GM12878 (cell line): ENCODE results near the gene CSF2. TPM values are rescaled to one million over a fixed set of nuclear protein-coding genes. Genes with fewer than 3 reads are reported as not detected.

Experiments used
- BMI1 ChIP-seq: fragments of 450-650 bp; IDR thresholded peaks from 2 replicates; pipeline ENCODE4 v1.6.1; 2016; ENCODE audit warnings: mild to moderate bottlenecking, moderate library complexity, borderline replicate concordance
- CEBPB ChIP-seq, 2 experiments: fragments of 150-350 bp in 1 of 2; IDR thresholded peaks; 2 replicates each; pipeline ENCODE4 v1.6.1; 2012 to 2014; ENCODE audit warnings: low read depth in 2 of 2, low read length in 2 of 2, borderline replicate concordance in 1 of 2, inconsistent platforms in 1 of 2
- CREM ChIP-seq: IDR thresholded peaks from 2 replicates; pipeline ENCODE4 v1.6.1; 2014; ENCODE audit warnings: antibody characterized with exemption, low read depth
- CTCF ChIP-seq, 3 experiments: IDR thresholded peaks in 2 of 3; conservative IDR thresholded peaks in 1 of 3; 2 replicates each; pipeline ENCODE4 v1.5.1; 2011; ENCODE audit warnings: low read depth in 3 of 3, low read length in 3 of 3, mild to moderate bottlenecking in 3 of 3, control low read depth in 2 of 3, moderate library complexity in 2 of 3, inconsistent platforms in 1 of 3, mixed read lengths in 1 of 3; ENCODE audit not compliant: control insufficient read depth in 2 of 3, insufficient read depth in 1 of 3; ENCODE audit errors: extremely low read depth in 1 of 3
- FOXM1 ChIP-seq: IDR thresholded peaks from 2 replicates; pipeline ENCODE4 v1.6.1; 2012; ENCODE audit warnings: low read depth, mild to moderate bottlenecking, inconsistent platforms, low read length, moderate library complexity
- IKZF1 ChIP-seq: fragments of 450-650 bp; conservative IDR thresholded peaks from 2 replicates; pipeline ENCODE4 v1.6.1; 2017; ENCODE audit warnings: antibody characterized with exemption, mild to moderate bottlenecking
- IRF4 ChIP-seq: IDR thresholded peaks from 2 replicates; pipeline ENCODE4 v1.6.1; 2011; ENCODE audit warnings: low read depth, low read length
- MEF2A ChIP-seq: IDR thresholded peaks from 2 replicates; pipeline ENCODE4 v1.6.1; 2011; ENCODE audit warnings: low read depth, mild to moderate bottlenecking, low read length, moderate library complexity; ENCODE audit not compliant: insufficient read depth
- MYB ChIP-seq: fragments of 150-350 bp; IDR thresholded peaks from 2 replicates; pipeline ENCODE4 v1.6.1; 2014; ENCODE audit warnings: mild to moderate bottlenecking, low read depth, low read length, borderline replicate concordance
- NKRF ChIP-seq: fragments of 450-650 bp; conservative IDR thresholded peaks from 2 replicates; pipeline ENCODE4 v1.6.1; 2017; ENCODE audit warnings: mild to moderate bottlenecking, moderate library complexity
- NRF1 ChIP-seq: conservative IDR thresholded peaks from 2 replicates; pipeline ENCODE4 v1.6.1; 2011; ENCODE audit warnings: mild to moderate bottlenecking, low read depth, low read length, improper control_type of control experiment
- PAX8 ChIP-seq: fragments of 450-650 bp; IDR thresholded peaks from 2 replicates; pipeline ENCODE4 v1.6.1; 2017; ENCODE audit warnings: mild to moderate bottlenecking, moderate library complexity
- PRDM15 ChIP-seq: fragments of 450-650 bp; formaldehyde crosslinking; IDR thresholded peaks from 2 replicates; pipeline ENCODE4 v1.4.0; 2020; ENCODE audit warnings: mild to moderate bottlenecking, moderate library complexity
- RAD51 ChIP-seq: fragments of 450-650 bp; IDR thresholded peaks from 2 replicates; pipeline ENCODE4 v1.6.1; 2016; ENCODE audit warnings: moderate library complexity, mild to moderate bottlenecking, inconsistent platforms
- RBBP5 ChIP-seq: fragments of 200-600 bp; sonication (generic); conservative IDR thresholded peaks from 2 replicates; pipeline ENCODE4 v1.6.1; 2016
- SMC3 ChIP-seq: IDR thresholded peaks from 2 replicates; pipeline ENCODE4 v1.6.1; 2011; ENCODE audit warnings: low read length, improper control_type of control experiment, borderline replicate concordance
- SP1 ChIP-seq: IDR thresholded peaks from one replicate; pipeline ENCODE4 v1.6.1; 2011; ENCODE audit warnings: low read depth, low read length
- TCF7 ChIP-seq: IDR thresholded peaks from 2 replicates; pipeline ENCODE4 v1.6.1; 2014; ENCODE audit warnings: antibody characterized with exemption, borderline replicate concordance
- polyA plus RNA-seq, 11 experiments: library from polyadenylated mRNA; depleted of rRNA in 4 of 11; unstranded in 6 of 11; stranded (reverse) in 5 of 11; fragments of >200 nt; fragmentation: Nextera tagmentation in 4 of 11; fragmentation: Illumina TruSeq in 1 of 11; extraction: Ambion mirVana in 4 of 11; extraction: Trizol in 1 of 11; gene quantifications; 1 replicate in 1 of 11; 2 replicates in 10 of 11; pipeline versions ENCODE4 v1.2.1 to v1.2.3, GENCODE V29; 2011 to 2016; ENCODE audit warnings: inconsistent platforms in 2 of 11, missing spikeins in 2 of 11, low read depth in 1 of 11
- total RNA-seq, 4 experiments: library from RNA; depleted of rRNA in 3 of 4; stranded (reverse); fragments of >200 nt in 3 of 4; fragmentation: Illumina TruSeq in 1 of 4; extraction: Trizol in 1 of 4; gene quantifications; 2 replicates each; pipeline versions ENCODE4 v1.2.1 to v1.2.3, GENCODE V29; 2013 to 2021
- TF ChIP-seq, protein P1 (sequence below): fragments of 450-650 bp; IDR thresholded peaks from 2 replicates; pipeline ENCODE4 v1.6.1; 2017; ENCODE audit warnings: low read depth, mild to moderate bottlenecking, moderate library complexity
- TF ChIP-seq, protein P2 (sequence below): IDR thresholded peaks from 2 replicates; pipeline ENCODE4 v1.6.1; 2012; ENCODE audit warnings: low read length, inconsistent platforms

Gene CSF2
- total and polyA plus RNA-seq, 10 of the 15 experiments (the other 5 are each of a cell fraction or from before 2014, with no cell fraction given), result 0.15 to 2.0 (median 0.69) TPM; not detected in 2

GRCh38 chr5:132099076-132099748 lies 25.6 kb downstream of the CSF2 start (continued):
- no peak for TF ChIP-seq NKRF
- TF ChIP-seq SMC3, result no peak
- TF ChIP-seq, protein P1, sequence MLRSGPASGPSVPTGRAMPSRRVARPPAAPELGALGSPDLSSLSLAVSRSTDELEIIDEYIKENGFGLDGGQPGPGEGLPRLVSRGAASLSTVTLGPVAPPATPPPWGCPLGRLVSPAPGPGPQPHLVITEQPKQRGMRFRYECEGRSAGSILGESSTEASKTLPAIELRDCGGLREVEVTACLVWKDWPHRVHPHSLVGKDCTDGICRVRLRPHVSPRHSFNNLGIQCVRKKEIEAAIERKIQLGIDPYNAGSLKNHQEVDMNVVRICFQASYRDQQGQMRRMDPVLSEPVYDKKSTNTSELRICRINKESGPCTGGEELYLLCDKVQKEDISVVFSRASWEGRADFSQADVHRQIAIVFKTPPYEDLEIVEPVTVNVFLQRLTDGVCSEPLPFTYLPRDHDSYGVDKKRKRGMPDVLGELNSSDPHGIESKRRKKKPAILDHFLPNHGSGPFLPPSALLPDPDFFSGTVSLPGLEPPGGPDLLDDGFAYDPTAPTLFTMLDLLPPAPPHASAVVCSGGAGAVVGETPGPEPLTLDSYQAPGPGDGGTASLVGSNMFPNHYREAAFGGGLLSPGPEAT, result peak; percentile 20; the same call in 1 of the 2 replicates
- no peak for TF ChIP-seq RBBP5
- TF ChIP-seq, protein P2, sequence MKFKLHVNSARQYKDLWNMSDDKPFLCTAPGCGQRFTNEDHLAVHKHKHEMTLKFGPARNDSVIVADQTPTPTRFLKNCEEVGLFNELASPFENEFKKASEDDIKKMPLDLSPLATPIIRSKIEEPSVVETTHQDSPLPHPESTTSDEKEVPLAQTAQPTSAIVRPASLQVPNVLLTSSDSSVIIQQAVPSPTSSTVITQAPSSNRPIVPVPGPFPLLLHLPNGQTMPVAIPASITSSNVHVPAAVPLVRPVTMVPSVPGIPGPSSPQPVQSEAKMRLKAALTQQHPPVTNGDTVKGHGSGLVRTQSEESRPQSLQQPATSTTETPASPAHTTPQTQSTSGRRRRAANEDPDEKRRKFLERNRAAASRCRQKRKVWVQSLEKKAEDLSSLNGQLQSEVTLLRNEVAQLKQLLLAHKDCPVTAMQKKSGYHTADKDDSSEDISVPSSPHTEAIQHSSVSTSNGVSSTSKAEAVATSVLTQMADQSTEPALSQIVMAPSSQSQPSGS, result no peak
- TF ChIP-seq FOXM1, result no peak
- TF ChIP-seq MEF2A, result peak; percentile 77
- TF ChIP-seq PRDM15, result no peak
- no peak for TF ChIP-seq MYB
- no peak for TF ChIP-seq SP1
- peak; percentile 75 for TF ChIP-seq CREM
- no peak for TF ChIP-seq PAX8
- TF ChIP-seq IRF4, result peak; percentile 81
- peak; percentile 74 for TF ChIP-seq RAD51
- TF ChIP-seq IKZF1, result peak; percentile 50
- TF ChIP-seq CEBPB (IDR thresholded peaks at IDR 0.05; ENCODE audit: borderline replicate concordance in 1 of 2, low read depth in 2 of 2, low read length in 2 of 2), result no peak
- TF ChIP-seq BMI1, result no peak
- no peak for TF ChIP-seq NRF1
- no peak for TF ChIP-seq TCF7
- TF ChIP-seq CTCF (IDR thresholded peaks at IDR 0.05 in 2 of 3, conservative IDR thresholded peaks at IDR 0.05 in 1 of 3; ENCODE audit: control insufficient read depth in 2 of 3, extremely low read depth in 1 of 3, insufficient read depth in 1 of 3, low read depth in 3 of 3, low read length in 3 of 3), result no peak
